Ovary (tissue), 9 donors: Measurements from ENCODE around the gene NCAPD2. TPM values are rescaled to one million over a fixed set of nuclear protein-coding genes. Genes with fewer than 3 reads are reported as not detected.

Experiments used
- DNase-seq, 5 donors: peaks; one replicate each; pipeline ENCODE4 v3.0.0-alpha.2; 2019 to 2020
- H3K27ac ChIP-seq, 2 donors: fragments of 200-600 bp; one replicate each; pipeline versions ENCODE4 v1.5.1 to v1.8.0; 2019 to 2022
- H3K27me3 ChIP-seq: fragments of 200-600 bp; one replicate; pipeline ENCODE4 v1.8.0; 2022
- H3K36me3 ChIP-seq: fragments of 200-600 bp; sonication (generic); one replicate; pipeline ENCODE4 v1.5.1; 2019
- H3K4me1 ChIP-seq: one replicate; pipeline ENCODE4 v1.8.1; 2013; ENCODE audit warnings: mild to moderate bottlenecking, moderate library complexity; ENCODE audit not compliant: insufficient read depth
- H3K4me3 ChIP-seq: fragments of 200-600 bp; sonication (generic); one replicate; pipeline ENCODE4 v1.5.1; 2017
- H3K9me3 ChIP-seq, 2 donors: fragments of 200-600 bp in 1 of 2; sonication (generic) in 1 of 2; one replicate each; pipeline versions ENCODE4 v1.5.1 to v1.8.1; 2013 to 2019; ENCODE audit warnings: mild to moderate bottlenecking in 1 of 2, moderate library complexity in 1 of 2
- CTCF ChIP-seq, 3 donors: fragments of 450-650 bp in 2 of 3; fragments of 200-600 bp in 1 of 3; IDR thresholded peaks; one replicate each; pipeline versions ENCODE4 v1.5.1 to v1.8.0; 2016 to 2022; ENCODE audit warnings: antibody characterized with exemption in 3 of 3, mild to moderate bottlenecking in 1 of 3
- EP300 ChIP-seq: sonication (generic); formaldehyde crosslinking; IDR thresholded peaks from one replicate; pipeline ENCODE4 v1.6.1; 2017; ENCODE audit warnings: antibody characterized with exemption
- POLR2A ChIP-seq: fragments of 450-650 bp; IDR thresholded peaks from one replicate; pipeline ENCODE4 v1.6.1; 2017; ENCODE audit warnings: antibody characterized with exemption, mild to moderate bottlenecking, moderate library complexity
- WGBS, 3 donors: extraction: QIAGEN DNeasy Blood & Tissue Kit in 1 of 3; methylation state at CpG; one replicate each; pipeline versions ENCODE4 v1.1.5 to v1.1.7; 2013 to 2017; 5-methylcytosine and 5-hydroxymethylcytosine counted together
- intact Hi-C, 4 donors: fragments of 100-400 bp; cut with DNase I; formaldehyde crosslinking; loops; one replicate each; pipeline versions ENCODE4 v1.11.0 to v1.15.1; 2022 to 2023
- polyA plus RNA-seq, 2 donors: library from polyadenylated mRNA; stranded (reverse); fragments of 200-250 nt in 1 of 2; fragments of 350-450 nt in 1 of 2; fragmentation: Illumina TruSeq in 1 of 2; extraction: RNeasy Lipid Tissue Mini Kit (QIAGEN cat#74804) in 1 of 2; gene quantifications; one replicate each; pipeline ENCODE4 v1.2.3, GENCODE V29; 2013 to 2014
- total RNA-seq, 7 donors: library from RNA; depleted of rRNA in 2 of 7; stranded (reverse); fragments of >200 nt in 2 of 7; fragmentation: NEBNext Ultra II Directional in 3 of 7; extraction: Animal tissue kit (Norgen Biotek cat#: 25700) in 3 of 7; gene quantifications; one replicate each; pipeline versions ENCODE4 v1.1.0 to v1.2.4, GENCODE V29; 2016 to 2023
- donor health status: DM: no; HTN: no; CAD: no; lungs with moderate emphysema.
- donor health status: DM: no; HTN: no; CAD: no.
- donor health status: Bipolar disorder and iron deficiency.
- donor health status: DM: yes; HTN: yes; CAD: no.
- donor health status: DM: no; HTN: no; CAD: no.
- donor health status: DM: yes; HTN: yes; CAD: no.

NCAPD2 gene
- total and polyA plus RNA-seq, 9 donors, result 8.8 to 19.5 (median 16.4) TPM

DNA sequence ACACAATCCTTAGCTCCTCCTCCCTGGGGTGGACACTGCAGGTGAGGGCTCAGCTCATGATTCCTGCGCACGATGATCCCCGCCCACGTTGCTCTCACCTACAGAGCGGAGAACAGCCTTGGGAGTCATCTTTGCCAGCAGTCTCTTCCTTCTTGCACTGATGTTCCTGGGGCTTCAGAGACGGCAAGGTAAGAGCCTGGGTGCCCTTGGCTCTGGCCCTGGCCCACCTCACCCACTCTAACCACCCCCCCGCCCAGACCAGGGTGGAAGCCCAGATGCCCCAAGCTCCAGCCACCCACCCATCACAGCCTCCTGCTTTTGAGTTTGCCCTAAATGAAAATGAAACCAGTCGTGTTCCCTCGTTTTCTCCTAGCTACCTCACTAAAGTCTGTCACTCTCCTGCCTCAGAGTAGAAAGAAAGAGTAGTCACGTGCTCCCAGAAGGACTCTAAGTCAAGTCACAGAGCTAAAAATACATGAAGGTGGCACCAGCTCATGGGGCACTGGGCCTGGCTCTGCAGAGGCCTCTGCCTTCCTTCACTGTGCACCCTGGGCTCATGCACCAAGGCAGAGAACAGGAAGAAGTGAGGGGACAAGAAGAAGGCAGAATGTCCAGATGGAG is 33.0 kb upstream of the NCAPD2 start:
- no peaks in the 10 kb centered on the region for H3K4me1 ChIP-seq
- TF ChIP-seq CTCF (IDR thresholded peaks at IDR 0.05) (no peak), POLR2A (no peak), EP300 (no peak)
- DNase-seq, result no peak
- no peaks in the 10 kb centered on the region for H3K9me3 ChIP-seq
- H3K4me3 ChIP-seq, result no peak overlapping the region
- 83 to 89% (median 84%) methylated on average over 10 of the region's 10 CpGs for WGBS, 3 donors
- no peak overlapping the region for H3K27ac ChIP-seq
- no peaks in the 10 kb centered on the region for H3K36me3 ChIP-seq
- no peaks in the 10 kb centered on the region for H3K27me3 ChIP-seq
- intact Hi-C loops, result loop anchor here (5.0 to 10.0 kb wide), 3 partner anchors 39 to 136 kb away; no protein-coding TSS in a partner anchor

DNA sequence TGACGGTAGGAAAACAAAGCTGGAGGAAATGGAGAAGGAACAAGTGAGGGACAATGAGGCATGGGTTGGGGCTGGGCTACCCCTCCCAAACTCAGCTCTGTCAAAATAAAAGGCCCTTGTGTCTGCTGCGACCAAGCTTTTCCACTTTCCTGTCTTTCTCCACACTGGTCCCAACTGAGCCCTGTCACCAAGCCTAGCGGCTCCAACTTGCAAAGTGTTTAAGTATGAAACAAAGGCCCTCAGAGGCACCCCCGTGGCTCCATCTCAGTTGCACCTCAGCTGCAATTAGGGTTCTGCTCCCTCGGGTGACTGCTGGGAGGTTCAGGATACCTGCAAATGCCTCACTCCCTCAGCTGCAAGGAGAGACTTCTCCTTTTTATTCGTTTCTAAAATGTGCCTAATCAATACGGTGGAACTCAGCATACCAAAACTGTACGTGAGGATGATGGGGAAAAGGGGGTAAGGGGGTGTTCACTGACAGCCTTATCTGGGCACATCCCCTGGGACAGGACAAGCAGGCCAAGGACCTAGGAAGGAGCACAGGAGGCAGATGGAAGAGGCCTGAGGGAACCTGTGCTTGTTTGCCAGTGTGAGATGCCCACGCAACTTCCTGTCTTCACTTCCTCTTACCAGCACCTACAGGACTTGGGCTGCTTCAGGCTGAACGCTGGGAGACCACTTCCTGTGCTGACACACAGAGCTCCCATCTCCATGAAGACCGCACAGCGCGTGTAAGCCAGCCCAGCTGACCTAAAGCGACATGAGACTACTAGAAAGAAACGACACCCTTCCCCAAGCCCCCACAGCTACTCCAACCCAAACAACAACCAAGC is 32.3 kb upstream of the NCAPD2 start:
- H3K27ac ChIP-seq, result no peak overlapping the region
- no peak for DNase-seq
- no peaks in the 10 kb centered on the region for H3K9me3 ChIP-seq
- no peaks in the 10 kb centered on the region for H3K4me1 ChIP-seq
- 81 to 83% (median 82%) methylated on average over 15 of the region's 15 CpGs for WGBS, 3 donors
- no peak for TF ChIP-seq POLR2A
- TF ChIP-seq EP300, result no peak
- TF ChIP-seq CTCF (IDR thresholded peaks at IDR 0.05), result no peak
- no peaks in the 10 kb centered on the region for H3K27me3 ChIP-seq
- H3K36me3 ChIP-seq, result no peaks in the 10 kb centered on the region
- intact Hi-C loops, result loop anchor here (5.0 to 10.0 kb wide), 3 partner anchors 39 to 137 kb away; no protein-coding TSS in a partner anchor
- no peak overlapping the region for H3K4me3 ChIP-seq

GRCh38 chr12:6462234-6462995 is 31.5 kb upstream of the NCAPD2 start:
- Histone ChIP-seq H3K9me3 (no peaks in the 10 kb centered on the region), H3K27ac (no peak overlapping the region), H3K27me3 (no peaks in the 10 kb centered on the region), H3K4me1 (no peaks in the 10 kb centered on the region), H3K36me3 (no peaks in the 10 kb centered on the region), H3K4me3 (no peak overlapping the region)
- intact Hi-C loops, result loop anchor here (5.0 to 10.0 kb wide), 3 partner anchors 40 to 138 kb away; no protein-coding TSS in a partner anchor
- TF ChIP-seq CTCF (IDR thresholded peaks at IDR 0.05) (no peak), EP300 (no peak), POLR2A (no peak)
- WGBS, 3 donors, result 87 to 90% (median 90%) methylated on average over 14 of the region's 14 CpGs
- DNase-seq, result no peak

GRCh38 chr12:6463216-6463615 is 30.7 kb upstream of the NCAPD2 start:
- Histone ChIP-seq H3K9me3 (no peaks in the 10 kb centered on the region), H3K4me3 (no peak overlapping the region), H3K36me3 (no peaks in the 10 kb centered on the region), H3K27me3 (no peaks in the 10 kb centered on the region), H3K4me1 (no peaks in the 10 kb centered on the region), H3K27ac (no peak overlapping the region)
- DNase-seq, result no peak
- intact Hi-C loops, result loop anchor here (5.0 to 10.0 kb wide), 3 partner anchors 41 to 138 kb away; no protein-coding TSS in a partner anchor
- WGBS, 3 donors, result 75 to 78% (median 76%) methylated on average over 7 of the region's 7 CpGs
- TF ChIP-seq POLR2A (no peak), EP300 (no peak)
